Heart right ventricle (tissue), 16 donors: ENCODE measurements around the gene MOV10. TPM values are rescaled to one million over a fixed set of nuclear protein-coding genes. Genes with fewer than 3 reads are reported as not detected.

ENCODE experiments used
- ATAC-seq, 8 donors: fragments of 200-7000 bp; cut with Tn5 transposase; one replicate each; pipeline ENCODE4 v1.9.1; 2020; ENCODE audit warnings: mild to moderate bottlenecking in 8 of 8, moderate library complexity in 8 of 8, moderate number of reproducible peaks in 1 of 8
- DNase-seq, 2 donors: peaks; one replicate each; pipeline ENCODE4 v3.0.0-alpha.2; 2020
- H3K27ac ChIP-seq, 10 donors: fragments of 200-600 bp; sonication (generic) in 2 of 10; one replicate each; pipeline versions ENCODE4 v1.5.0 to v1.8.0; 2020 to 2022; ENCODE audit warnings: mild to moderate bottlenecking in 3 of 10
- H3K27me3 ChIP-seq, 7 donors: fragments of 200-600 bp; one replicate each; pipeline ENCODE4 v1.8.0; 2021 to 2022; ENCODE audit warnings: mild to moderate bottlenecking in 2 of 7
- H3K36me3 ChIP-seq, 9 donors: fragments of 200-600 bp; sonication (generic) in 1 of 9; one replicate each; pipeline versions ENCODE4 v1.5.0 to v1.8.0; 2020 to 2022; ENCODE audit warnings: mild to moderate bottlenecking in 2 of 9
- H3K4me1 ChIP-seq, 9 donors: fragments of 200-600 bp; sonication (generic) in 1 of 9; one replicate each; pipeline versions ENCODE4 v1.5.0 to v1.8.0; 2020 to 2022; ENCODE audit warnings: mild to moderate bottlenecking in 4 of 9
- H3K4me3 ChIP-seq, 10 donors: fragments of 200-600 bp; sonication (generic) in 2 of 10; one replicate each; pipeline versions ENCODE4 v1.5.0 to v1.8.0; 2020 to 2022; ENCODE audit warnings: mild to moderate bottlenecking in 7 of 10, moderate library complexity in 2 of 10
- H3K9me3 ChIP-seq, 11 donors: fragments of 200-600 bp in 10 of 11; sonication (generic) in 2 of 11; one replicate each; pipeline versions ENCODE4 v1.5.0 to v1.8.0; 2013 to 2022; ENCODE audit warnings: mild to moderate bottlenecking in 2 of 11, control low read depth in 1 of 11, moderate library complexity in 1 of 11
- CTCF ChIP-seq, 9 donors: fragments of 200-600 bp; sonication (generic) in 2 of 9; IDR thresholded peaks; one replicate each; pipeline versions ENCODE4 v1.5.0 to v1.8.0; 2021 to 2022; ENCODE audit warnings: antibody characterized with exemption in 9 of 9, mild to moderate bottlenecking in 5 of 9, moderate library complexity in 1 of 9
- WGBS, 2 donors: extraction: QIAGEN DNeasy Blood & Tissue Kit; methylation state at CpG; one replicate each; pipeline ENCODE4 v1.1.7; 2013; ENCODE audit warnings: inconsistent platforms in 1 of 2; 5-methylcytosine and 5-hydroxymethylcytosine counted together
- intact Hi-C, 10 donors: fragments of 100-400 bp; cut with DNase I; formaldehyde crosslinking; loops; one replicate each; pipeline versions ENCODE4 v1.11.1 to v1.14.2; 2022
- polyA plus RNA-seq, 2 donors: library from polyadenylated mRNA; stranded (reverse); fragments of 200-250 nt; gene quantifications; one replicate each; pipeline ENCODE4 v1.2.3, GENCODE V29; 2013
- total RNA-seq, 10 donors: library from RNA; stranded (reverse); fragmentation: NEBNext Ultra II Directional in 3 of 10; extraction: Animal tissue kit (Norgen Biotek cat#: 25700) in 3 of 10; gene quantifications; one replicate each; pipeline versions ENCODE4 v1.2.1 to v1.2.4, GENCODE V29; 2021 to 2023
- donor health status: Arrhythmogenic right ventricular cardiomyopathy.
- donor health status: ischemic (EF 13 %, LVEDD 7.1; RV severe dilation, severe dysfunction).
- donor health status: healthy with polysubstance abuse.
- donor health status: DM: no; HTN: yes; CAD: no.
- donor health status: DM: no; HTN: no; CAD: no.
- donor health status: ischemic (EF 25% LVEDD 6.9; RV normal size, moderate dysfunction).
- donor health status: ischemic (EF 25% LVEDD 5.7; RV mildly dilated, moderate dysfunction).
- donor health status: healthy.
- donor health status: DM: yes; HTN: yes; CAD: no.
- donor health status: Ischemic cardiomyopathy.
- donor health status: ischemic (EF 35%, LVEDD 5.7; RV mildly dilated, moderate dysfunction).
- donor health status: nonischemic (EF 11% LVEDD 7.7; RV severe dilation, severe dysfunction).
- donor health status: DM: yes; HTN: yes; CAD: no.
- donor health status: PGD.
- donor health status: ischemic (EF 29% LVEDD 5.4; RV normal size, mild dysfunction).
- donor health status: nonischemic (EF 23%, LVEDD 6.1; RV moderate dilation, normal function).

Gene MOV10
- total and polyA plus RNA-seq, 12 donors: 6.3 to 69.4 (median 14.2) TPM

DNA sequence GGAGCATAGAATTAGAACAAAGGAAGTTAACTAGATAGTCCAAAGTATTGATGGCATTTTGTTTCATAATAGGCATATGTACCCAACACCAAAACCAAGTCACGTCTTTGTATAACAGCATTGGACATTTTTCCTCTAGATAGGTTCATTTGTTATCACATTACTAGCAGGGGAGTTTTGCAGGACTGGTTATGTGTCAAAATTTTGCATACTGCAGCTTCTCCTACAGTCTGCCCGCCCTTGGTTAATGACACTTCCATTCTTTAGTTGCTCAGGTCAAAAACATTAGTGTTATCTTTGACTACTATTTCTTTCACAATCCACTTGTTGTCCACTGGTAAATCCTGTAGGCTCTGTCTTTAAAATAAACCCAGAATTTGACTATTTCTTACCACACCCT lies 45.9 kb upstream of the MOV10 start:
- DNase-seq (no peak), ATAC-seq (no peak)
- Histone ChIP-seq H3K27me3 (no peaks in the 10 kb centered on the region), H3K27ac (peak overlapping the region in 1 of 10 donors; percentile 4), H3K9me3 (no peaks in the 10 kb centered on the region), H3K36me3 (peaks cover 0 to 63% (median 0%) of the 10 kb centered on the region in 9 donors), H3K4me1 (peaks cover 0 to 95% (median 53%) of the 10 kb centered on the region in 9 donors), H3K4me3 (no peak overlapping the region)
- no peak for TF ChIP-seq CTCF (IDR thresholded peaks at IDR 0.05)
- intact Hi-C loops: loop anchor here in 6 of 10 donors (2.0 to 10.0 kb wide), 4 partner anchors 14 to 76 kb away; partner anchors contain the start of genes MOV10 (in 5 of the 6) and RHOC (in 1 of the 6)
- 87 to 89% methylated on average over 2 of the region's 2 CpGs for WGBS, 2 donors

GRCh38 chr1:112629256-112629655 lies 45.2 kb upstream of the MOV10 start:
- no peak for DNase-seq
- Histone ChIP-seq H3K27me3 (no peaks in the 10 kb centered on the region), H3K4me1 (peaks cover 0 to 95% (median 61%) of the 10 kb centered on the region in 9 donors), H3K4me3 (no peak overlapping the region), H3K27ac (no peak overlapping the region), H3K36me3 (peaks cover 0 to 56% (median 0%) of the 10 kb centered on the region in 9 donors), H3K9me3 (no peaks in the 10 kb centered on the region)
- TF ChIP-seq CTCF (IDR thresholded peaks at IDR 0.05): no peak
- ATAC-seq: no peak
- intact Hi-C loops: loop anchor here in 6 of 10 donors (2.0 to 10.0 kb wide), 4 partner anchors 14 to 76 kb away; partner anchors contain the start of genes MOV10 (in 5 of the 6) and RHOC (in 1 of the 6)

- no peak for TF ChIP-seq CTCF (IDR thresholded peaks at IDR 0.05)
- Histone ChIP-seq H3K9me3 (no peaks in the 10 kb centered on the region), H3K36me3 (peaks cover 0 to 39% (median 0%) of the 10 kb centered on the region in 9 donors), H3K4me3 (no peak overlapping the region), H3K27me3 (no peaks in the 10 kb centered on the region), H3K27ac (no peak overlapping the region), H3K4me1 (peaks cover 5 to 88% (median 48%) of the 10 kb centered on the region in 9 donors)
- 90 to 93% methylated on average over 2 of the region's 2 CpGs for WGBS, 2 donors
- intact Hi-C loops: no loop called here
- no peak for DNase-seq
- no peak for ATAC-seq
These were observed 40.8 kb upstream of the MOV10 start for GRCh38 chr1:112633628-112634027.

DNA sequence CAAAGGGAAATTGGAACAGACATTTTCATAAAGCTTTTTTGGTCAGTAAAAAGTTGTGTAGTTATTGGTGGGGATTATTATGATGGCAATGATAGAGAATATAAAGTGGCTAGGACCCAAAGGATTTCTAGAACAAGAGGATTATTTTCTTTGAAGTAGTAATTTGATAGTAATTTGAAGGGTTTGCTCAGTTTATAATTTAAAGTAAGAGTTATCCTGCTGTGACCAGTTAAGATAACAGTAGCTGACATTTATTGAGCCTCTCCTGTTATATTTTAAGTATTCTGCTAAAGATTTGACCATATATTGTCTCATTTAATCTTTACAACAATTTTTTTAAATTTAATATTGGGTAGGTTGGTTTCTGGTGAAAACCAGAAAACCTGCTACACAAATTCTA lies 40.1 kb upstream of the MOV10 start:
- ATAC-seq (no peak), DNase-seq (no peak)
- H3K4me3 ChIP-seq: no peak overlapping the region
- H3K36me3 ChIP-seq: peaks cover 0 to 32% (median 0%) of the 10 kb centered on the region in 9 donors
- no peaks in the 10 kb centered on the region for H3K9me3 ChIP-seq
- no peaks in the 10 kb centered on the region for H3K27me3 ChIP-seq
- no peak overlapping the region for H3K27ac ChIP-seq
- peaks cover 5 to 87% (median 41%) of the 10 kb centered on the region in 9 donors for H3K4me1 ChIP-seq
- TF ChIP-seq CTCF (IDR thresholded peaks at IDR 0.05): no peak
- intact Hi-C loops: no loop called here
